Suprapubic skin (tissue), 3 donors: Measurements from ENCODE around the gene BCL7C.

Experiments
- CTCF ChIP-seq, 2 donors: fragments of 200-600 bp in 1 of 2; fragments of 450-650 bp in 1 of 2; sonication (generic) in 1 of 2; IDR thresholded peaks; one replicate each; pipeline ENCODE4 v1.5.1; 2016 to 2019; ENCODE audit warnings: antibody characterized with exemption in 2 of 2, mild to moderate bottlenecking in 1 of 2, moderate library complexity in 1 of 2
- EP300 ChIP-seq: sonication (generic); formaldehyde crosslinking; IDR thresholded peaks from one replicate; pipeline ENCODE4 v1.6.1; 2017; ENCODE audit warnings: antibody characterized with exemption

- no peak for TF ChIP-seq CTCF (IDR thresholded peaks at IDR 0.05)
- no peak for TF ChIP-seq EP300
These were observed 43.8 kb upstream of the BCL7C start for GRCh38 chr16:30937692-30938091.
